HepG2 (cell line): ENCODE measurements around the gene CREB3. TPM values are rescaled to one million over a fixed set of nuclear protein-coding genes. Genes with fewer than 3 reads are reported as not detected.

Source experiments
- ATAC-seq: fragments of 200-7000 bp; cut with Tn5 transposase; 3 replicates; pipeline ENCODE4 v1.9.1; 2020; ENCODE audit warnings: mild to moderate bottlenecking, moderate library complexity
- BruUV-seq: library from RNA; stranded (reverse); fragments of 400-500 nt; replicated peaks from 2 replicates; lab custom pipeline; 2021; lab: Mats Ljungman, UMichigan
- CTCF ChIA-PET: fragments of 300-600 bp; formaldehyde crosslinking; extraction: SDS; loops from one replicate; lab custom pipeline; 2021; ENCODE audit warnings: low total read pairs, inconsistent platforms, low intra/inter-chr PET ratio; lab: Yijun Ruan, JAX
- POLR2A ChIA-PET: fragments of 350-600 bp; sonication (Branson Sonifier 250); formaldehyde crosslinking; loops from one replicate; lab custom pipeline; 2020; ENCODE audit warnings: antibody characterized with exemption, inconsistent platforms; lab: Yijun Ruan, JAX
- DNase-seq: peaks from one replicate; pipeline ENCODE4 v3.0.0-alpha.2; 2015; ENCODE audit warnings: low spot score
- FAIRE-seq: peaks from 3 replicates; lab custom pipeline; 2011; peaks lifted over from hg19 to GRCh38; lab: Jason Lieb, UNC
- H2AFZ ChIP-seq: one replicate; pipeline ENCODE4 v1.6.1; 2011; ENCODE audit warnings: low read length, inconsistent platforms
- H3K27ac ChIP-seq: fragments of 300-600 bp; 3 replicates; pipeline ENCODE4 v1.8.0; 2011; ENCODE audit warnings: mixed run types, mild to moderate bottlenecking, mixed read lengths, low read length, inconsistent platforms; ENCODE audit not compliant: insufficient read depth; ENCODE audit errors: extremely low read length
- H3K27me3 ChIP-seq, 2 experiments: fragments of 200-600 bp in 1 of 2; 2 replicates in 1 of 2; 3 replicates in 1 of 2; pipeline versions ENCODE4 v1.6.0 to v1.8.0; 2011; ENCODE audit warnings: low read length in 2 of 2, mild to moderate bottlenecking in 2 of 2, moderate library complexity in 2 of 2, inconsistent platforms in 1 of 2; ENCODE audit not compliant: insufficient read depth in 2 of 2, control insufficient read depth in 1 of 2
- H3K36me3 ChIP-seq, 2 experiments: fragments of 200-600 bp in 1 of 2; replicated peaks in 1 of 2; 2 replicates in 1 of 2; 3 replicates in 1 of 2; pipeline versions ENCODE4 v1.5.1 to v1.8.0; 2011; ENCODE audit warnings: low read length in 2 of 2, inconsistent platforms in 1 of 2; ENCODE audit not compliant: insufficient read depth in 2 of 2, control insufficient read depth in 1 of 2
- H3K4me1 ChIP-seq: 2 replicates; pipeline ENCODE4 v1.5.1; 2012; ENCODE audit warnings: low read length, inconsistent platforms; ENCODE audit not compliant: insufficient read depth
- H3K4me2 ChIP-seq: 2 replicates; pipeline ENCODE4 v1.6.0; 2011; ENCODE audit warnings: low read depth, low read length, inconsistent platforms
- H3K4me3 ChIP-seq, 3 experiments: fragments of 200-600 bp in 1 of 3; sonication (generic), shearing (Covaris generic) in 1 of 3; replicated peaks in 1 of 3; 2 replicates each; pipeline ENCODE4 v1.5.1; 2011 to 2016; ENCODE audit warnings: low read length in 3 of 3, inconsistent platforms in 2 of 3, low read depth in 2 of 3, mild to moderate bottlenecking in 2 of 3, control low read depth in 1 of 3, mixed read lengths in 1 of 3; ENCODE audit not compliant: insufficient read depth in 1 of 3
- H3K79me2 ChIP-seq: one replicate; pipeline ENCODE4 v1.6.1; 2011; ENCODE audit warnings: low read length, inconsistent platforms; ENCODE audit not compliant: insufficient read depth
- H3K9ac ChIP-seq: 2 replicates; pipeline ENCODE4 v1.6.0; 2011; ENCODE audit warnings: mild to moderate bottlenecking, low read depth, low read length, inconsistent platforms; ENCODE audit not compliant: insufficient read depth
- H3K9me3 ChIP-seq: 2 replicates; pipeline ENCODE4 v1.5.1; 2012; ENCODE audit warnings: mild to moderate bottlenecking, low read length
- H4K20me1 ChIP-seq: 2 replicates; pipeline ENCODE4 v1.6.0; 2011; ENCODE audit warnings: inconsistent platforms, mild to moderate bottlenecking, low read length, moderate library complexity; ENCODE audit not compliant: insufficient read depth
- AGO2 ChIP-seq: fragments of 200-400 bp; formaldehyde crosslinking; optimal IDR thresholded peaks from 2 replicates; pipeline ENCODE3; 2017; ENCODE audit warnings: mild to moderate bottlenecking, low read depth, low read length, moderate library complexity
- ARID4A ChIP-seq: sonication (generic); formaldehyde crosslinking; IDR thresholded peaks from 2 replicates; pipeline ENCODE4 v1.5.0; 2020; ENCODE audit warnings: mild to moderate bottlenecking, missing genetic modification reagents, borderline replicate concordance
- CEBPG ChIP-seq: IDR thresholded peaks from 2 replicates; pipeline ENCODE4 v1.6.1; 2016
- CTCF ChIP-seq: sonication (generic); formaldehyde crosslinking; IDR thresholded peaks from 2 replicates; pipeline ENCODE4 v1.5.0; 2020; ENCODE audit warnings: mild to moderate bottlenecking, missing genetic modification reagents, moderate library complexity
- HIVEP1 ChIP-seq: sonication (generic); formaldehyde crosslinking; IDR thresholded peaks from 2 replicates; pipeline ENCODE4 v1.4.0; 2020; ENCODE audit warnings: mild to moderate bottlenecking, missing genetic modification reagents
- HMGXB4 ChIP-seq, 2 experiments: sonication (generic) in 1 of 2; formaldehyde crosslinking in 1 of 2; IDR thresholded peaks; 2 replicates each; pipeline versions ENCODE4 v1.4.0 to v1.6.1; 2018 to 2020; ENCODE audit warnings: missing genetic modification reagents in 2 of 2, borderline replicate concordance in 1 of 2, low read depth in 1 of 2, mild to moderate bottlenecking in 1 of 2, missing biosample characterization in 1 of 2
- HNF1B ChIP-seq: sonication (generic); formaldehyde crosslinking; IDR thresholded peaks from 2 replicates; pipeline ENCODE4 v1.5.1; 2020; ENCODE audit warnings: mild to moderate bottlenecking, moderate library complexity, missing genetic modification reagents
- HOXA5 ChIP-seq: sonication (generic); formaldehyde crosslinking; IDR thresholded peaks from 2 replicates; pipeline ENCODE4 v1.4.0; 2020; ENCODE audit warnings: missing genetic modification reagents
- MXD3 ChIP-seq: IDR thresholded peaks from 2 replicates; pipeline ENCODE4 v1.6.1; 2016; ENCODE audit warnings: mild to moderate bottlenecking, missing biosample characterization, missing genetic modification reagents
- SAP130 ChIP-seq: IDR thresholded peaks from 2 replicates; pipeline ENCODE4 v1.6.1; 2016; ENCODE audit warnings: low read depth
- SMC3 ChIP-seq: IDR thresholded peaks from 2 replicates; pipeline ENCODE4 v1.6.1; 2011; ENCODE audit warnings: low read length, improper control_type of control experiment
- TEAD3 ChIP-seq: optimal IDR thresholded peaks from 2 replicates; pipeline ENCODE3; 2016; ENCODE audit warnings: borderline replicate concordance
- ZFP36L2 ChIP-seq: sonication (generic); formaldehyde crosslinking; IDR thresholded peaks from 2 replicates; pipeline ENCODE4 v1.4.0; 2020; ENCODE audit warnings: missing genetic modification reagents
- ZNF224 ChIP-seq: sonication (generic); formaldehyde crosslinking; IDR thresholded peaks from 2 replicates; pipeline ENCODE4 v1.5.0; 2020; ENCODE audit warnings: mild to moderate bottlenecking, missing genetic modification reagents
- WGBS: methylation state at CpG from one replicate; pipeline ENCODE4 v1.1.6; 2017; ENCODE audit warnings: low lambda C conversion rate; 5-methylcytosine and 5-hydroxymethylcytosine counted together
- in situ Hi-C: cut with HindIII; loops from 2 replicates; pipeline ENCODE4 v1.10.0; 2017; ENCODE audit warnings: low pct_unique_long_range_greater_than_20kb; ENCODE audit not compliant: extremely low pct_ligation_motif_present
- intact Hi-C: fragments of 100-400 bp; cut with micrococcal nuclease; formaldehyde crosslinking; loops from one replicate; pipeline ENCODE4 v1.10.0; 2022; ENCODE audit not compliant: unreplicated experiment
- polyA plus RNA-seq, 8 experiments: library from polyadenylated mRNA; depleted of rRNA in 3 of 8; stranded (reverse) in 7 of 8; unstranded in 1 of 8; fragments of >200 nt; fragmentation: Illumina TruSeq in 4 of 8; extraction: Trizol in 4 of 8; gene quantifications; 2 replicates each; pipeline versions ENCODE4 v1.2.1 to v1.2.3, GENCODE V29; 2011 to 2016; ENCODE audit warnings: low read depth in 4 of 8, missing spikeins in 1 of 8, mixed read lengths in 1 of 8; ENCODE audit not compliant: insufficient read depth in 1 of 8
- total RNA-seq, 5 experiments: library from RNA; depleted of rRNA; stranded (reverse); fragments of >200 nt; fragmentation: Illumina TruSeq; extraction: Trizol; gene quantifications; 2 replicates each; pipeline ENCODE4 v1.2.3, GENCODE V29; 2016; ENCODE audit warnings: low read depth in 1 of 5

CREB3 gene
- total and polyA plus RNA-seq, 2 of the 13 experiments (the other 11 are each of a cell fraction or from before 2014, with no cell fraction given) = 11.1 to 34.2 TPM

GRCh38 chr9:35736201-35736633, 3.8 kb downstream of the CREB3 start:
- H3K4me1 ChIP-seq = peaks cover 13% of the 10 kb centered on the region
- H3K27ac ChIP-seq = peak overlapping the region; percentile 3
- ChIA-PET CTCF (no interaction called here), POLR2A (interaction anchor here (1.0 to 3.1 kb wide), 3 partner anchors 9 to 78 kb away, joined by 4 to 43 read pairs (median 7); partner anchors contain the start of genes GBA2, HINT2 and RGP1)
- BruUV-seq = no TSS peak
- H3K27me3 ChIP-seq = no peaks in the 10 kb centered on the region; a peak in 1 of 5 replicates
- H3K9me3 ChIP-seq = no peaks in the 10 kb centered on the region
- intact Hi-C loops (loop anchor here (1.0 to 10.0 kb wide), 3 partner anchors 21 to 241 kb away; partner anchors contain the start of gene RUSC2), in situ Hi-C loops (no loop called here)
- ATAC-seq (peak; percentile 29), DNase-seq (peak; percentile 73), FAIRE-seq (peak; percentile 73)
- peaks cover 17% of the 10 kb centered on the region for H3K79me2 ChIP-seq
- no peak overlapping the region for H3K4me3 ChIP-seq
- peaks cover 41 to 71% of the 10 kb centered on the region in 2 experiments for H3K36me3 ChIP-seq
- no peak overlapping the region for H3K4me2 ChIP-seq
- WGBS = 91% methylated on average over 4 of the region's 5 CpGs
- no peak overlapping the region for H3K9ac ChIP-seq
- no peaks in the 10 kb centered on the region; the same call in 1 of the 2 replicates for H4K20me1 ChIP-seq
- no peak overlapping the region for H2AFZ ChIP-seq
- TF ChIP-seq HMGXB4 (CRISPR knock-in tag; IDR thresholded peaks at IDR 0.05; ENCODE audit: borderline replicate concordance in 1 of 2, low read depth in 1 of 2) = peak in 1 of 2 experiments; percentile 48; a peak in 1 of 4 replicates
- TF ChIP-seq ARID4A (CRISPR knock-in tag) = peak; percentile 23; the same call in 1 of the 2 replicates
- no peak for TF ChIP-seq HIVEP1
- 0 out of 2 replicates have a peak, but pooled peaks have one; percentile 14 for TF ChIP-seq SAP130 (CRISPR knock-in tag)
- TF ChIP-seq HOXA5 (CRISPR knock-in tag) = no peak
- no peak for TF ChIP-seq ZFP36L2 (CRISPR knock-in tag)
- TF ChIP-seq CEBPG (CRISPR knock-in tag) = 0 out of 2 replicates have a peak, but pooled peaks have one; percentile 2
- TF ChIP-seq CTCF (CRISPR knock-in tag) = peak; percentile 81
- peak; percentile 65 for TF ChIP-seq SMC3
- peak; percentile 27; the same call in 1 of the 2 replicates for TF ChIP-seq MXD3 (CRISPR knock-in tag)
- TF ChIP-seq AGO2 = peak; percentile 59
- no peak for TF ChIP-seq ZNF224 (CRISPR knock-in tag)
- TF ChIP-seq HNF1B (CRISPR knock-in tag) = 0 out of 2 replicates have a peak, but pooled peaks have one; percentile 24
- peak; percentile 50 for TF ChIP-seq TEAD3 (CRISPR knock-in tag)
